Vagina (tissue), 2 donors: ENCODE results near the gene GPR153.

Experiments
- POLR2A ChIP-seq, 2 donors: fragments of 450-650 bp; IDR thresholded peaks; one replicate each; pipeline ENCODE4 v1.6.1; 2017; ENCODE audit warnings: antibody characterized with exemption in 2 of 2, mild to moderate bottlenecking in 2 of 2, moderate library complexity in 2 of 2
- POLR2AphosphoS5 ChIP-seq, 2 donors: sonication (generic); formaldehyde crosslinking; IDR thresholded peaks; one replicate each; pipeline ENCODE4 v1.9.0; 2017; ENCODE audit warnings: antibody characterized with exemption in 2 of 2, mild to moderate bottlenecking in 2 of 2, low read depth in 1 of 2; ENCODE audit not compliant: insufficient read depth in 1 of 2
- TF ChIP-seq, protein P1 (sequence below), 3 experiments: fragments of 450-650 bp in 2 of 3; fragments of 200-600 bp in 1 of 3; sonication (generic) in 1 of 3; IDR thresholded peaks; one replicate each; pipeline ENCODE4 v1.5.1; 2017 to 2019; ENCODE audit warnings: antibody characterized with exemption in 3 of 3, mild to moderate bottlenecking in 2 of 3, moderate library complexity in 2 of 3

DNA sequence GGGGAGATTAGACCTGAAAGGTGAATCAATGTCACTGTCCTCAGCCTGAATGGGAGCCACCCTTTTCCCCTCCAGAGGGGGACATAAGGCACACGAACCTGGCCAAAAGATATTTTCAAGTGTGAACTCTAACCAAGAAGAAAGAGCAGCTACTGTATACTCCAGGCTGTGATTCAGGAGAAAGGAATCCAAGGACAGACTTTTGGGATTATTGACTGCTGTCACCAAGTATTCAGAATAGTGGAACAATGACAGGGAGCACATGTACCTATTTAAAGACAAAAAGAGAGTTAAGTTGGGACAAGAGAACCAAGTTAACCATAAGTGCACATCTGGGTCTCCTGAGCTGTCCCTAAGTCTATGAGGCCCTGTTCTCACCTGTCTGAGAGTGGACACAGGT lies 27.5 kb downstream of the GPR153 start:
- TF ChIP-seq POLR2A (IDR thresholded peaks at IDR 0.05) (no peak), POLR2AphosphoS5 (IDR thresholded peaks at IDR 0.05; ENCODE audit: insufficient read depth in 1 of 2, low read depth in 1 of 2) (no peak)
- TF ChIP-seq, protein P1, sequence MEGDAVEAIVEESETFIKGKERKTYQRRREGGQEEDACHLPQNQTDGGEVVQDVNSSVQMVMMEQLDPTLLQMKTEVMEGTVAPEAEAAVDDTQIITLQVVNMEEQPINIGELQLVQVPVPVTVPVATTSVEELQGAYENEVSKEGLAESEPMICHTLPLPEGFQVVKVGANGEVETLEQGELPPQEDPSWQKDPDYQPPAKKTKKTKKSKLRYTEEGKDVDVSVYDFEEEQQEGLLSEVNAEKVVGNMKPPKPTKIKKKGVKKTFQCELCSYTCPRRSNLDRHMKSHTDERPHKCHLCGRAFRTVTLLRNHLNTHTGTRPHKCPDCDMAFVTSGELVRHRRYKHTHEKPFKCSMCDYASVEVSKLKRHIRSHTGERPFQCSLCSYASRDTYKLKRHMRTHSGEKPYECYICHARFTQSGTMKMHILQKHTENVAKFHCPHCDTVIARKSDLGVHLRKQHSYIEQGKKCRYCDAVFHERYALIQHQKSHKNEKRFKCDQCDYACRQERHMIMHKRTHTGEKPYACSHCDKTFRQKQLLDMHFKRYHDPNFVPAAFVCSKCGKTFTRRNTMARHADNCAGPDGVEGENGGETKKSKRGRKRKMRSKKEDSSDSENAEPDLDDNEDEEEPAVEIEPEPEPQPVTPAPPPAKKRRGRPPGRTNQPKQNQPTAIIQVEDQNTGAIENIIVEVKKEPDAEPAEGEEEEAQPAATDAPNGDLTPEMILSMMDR (IDR thresholded peaks at IDR 0.05), result no peak
